A673 (cell line): ENCODE measurements around the gene CALHM5.

Experiments
- CTCF ChIP-seq: fragments of 300-800, 200-600 bp; sonication (generic); conservative IDR thresholded peaks from 2 replicates; pipeline ENCODE4 v1.5.1; 2017; ENCODE audit warnings: low read depth, mild to moderate bottlenecking, antibody characterized with exemption, low read length, moderate library complexity, mixed read lengths
- EZH2 ChIP-seq: fragments of 200-600 bp; sonication (generic); IDR thresholded peaks from 2 replicates; pipeline ENCODE4 v1.6.1; 2017; ENCODE audit warnings: borderline replicate concordance, low read depth, mild to moderate bottlenecking, mixed read lengths, antibody characterized with exemption, low read length; ENCODE audit not compliant: poor library complexity, severe bottlenecking

DNA sequence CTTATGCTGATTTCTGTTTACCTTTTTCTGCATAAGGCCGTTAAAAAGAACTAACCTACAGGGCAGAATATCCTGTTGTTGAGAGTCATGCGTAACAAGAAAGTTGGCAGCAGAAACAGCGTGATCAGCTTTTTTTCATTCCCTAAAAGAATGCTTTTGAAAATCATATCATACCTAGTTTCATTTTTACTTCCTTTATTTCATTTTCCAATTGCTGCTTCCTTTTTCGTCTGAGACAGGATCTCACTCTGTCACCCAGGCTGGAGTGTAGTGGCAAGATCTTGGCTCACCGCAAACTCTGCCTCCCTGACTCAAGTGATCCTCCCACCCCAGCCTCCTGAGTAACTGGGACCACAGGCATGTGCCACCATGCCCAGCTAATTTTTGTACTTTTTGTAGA, 46.2 kb upstream of the CALHM5 start:
- no peak for TF ChIP-seq CTCF
- TF ChIP-seq EZH2 = no peak
